GM23248 (cell line): ENCODE measurements around the gene DEPP1. TPM values are rescaled to one million over a fixed set of nuclear protein-coding genes. Genes with fewer than 3 reads are reported as not detected.

ENCODE experiments used
- DNase-seq: peaks from one replicate; pipeline ENCODE4 v3.0.0-alpha.2; 2015
- H2AFZ ChIP-seq: fragments of 200-600 bp; sonication (generic); 2 replicates; pipeline ENCODE4 v1.6.1; 2016; ENCODE audit warnings: antibody characterized with exemption
- H3F3A ChIP-seq: fragments of 200-600 bp; sonication (generic); 2 replicates; pipeline ENCODE4 v1.6.1; 2016; ENCODE audit warnings: mild to moderate bottlenecking, antibody characterized with exemption, mixed run types; ENCODE audit not compliant: insufficient read depth
- H3K27ac ChIP-seq: fragments of 200-600 bp; sonication (generic); 2 replicates; pipeline ENCODE4 v1.5.1; 2016; ENCODE audit warnings: mild to moderate bottlenecking
- H3K27me3 ChIP-seq: fragments of 200-600 bp; sonication (generic); replicated peaks from 2 replicates; pipeline ENCODE4 v1.6.1; 2016; ENCODE audit warnings: mild to moderate bottlenecking; ENCODE audit not compliant: insufficient read depth
- H3K36me3 ChIP-seq: fragments of 200-600 bp; sonication (generic); 2 replicates; pipeline ENCODE4 v1.6.1; 2016; ENCODE audit warnings: low read depth, mild to moderate bottlenecking
- H3K4me1 ChIP-seq: fragments of 200-600 bp; sonication (generic); 2 replicates; pipeline ENCODE4 v1.6.1; 2016; ENCODE audit warnings: mild to moderate bottlenecking; ENCODE audit not compliant: insufficient read depth
- H3K4me2 ChIP-seq: fragments of 200-600 bp; sonication (generic); one replicate; pipeline ENCODE4 v1.6.1; 2016; ENCODE audit warnings: mild to moderate bottlenecking; ENCODE audit not compliant: unreplicated experiment
- H3K4me3 ChIP-seq: fragments of 200-600 bp; sonication (generic); 2 replicates; pipeline ENCODE4 v1.5.1; 2016; ENCODE audit warnings: mild to moderate bottlenecking
- H3K79me2 ChIP-seq: fragments of 200-600 bp; sonication (generic); 2 replicates; pipeline ENCODE4 v1.6.1; 2016; ENCODE audit warnings: mild to moderate bottlenecking; ENCODE audit not compliant: insufficient read depth
- H3K9ac ChIP-seq: fragments of 200-600 bp; sonication (generic); 2 replicates; pipeline ENCODE4 v1.6.1; 2016; ENCODE audit warnings: mild to moderate bottlenecking
- H3K9me2 ChIP-seq: fragments of 200-600 bp; sonication (generic); 2 replicates; pipeline ENCODE4 v1.6.1; 2016; ENCODE audit warnings: mixed run types, mild to moderate bottlenecking, moderate library complexity; ENCODE audit not compliant: insufficient read depth
- H3K9me3 ChIP-seq: fragments of 200-600 bp; sonication (generic); one replicate; pipeline ENCODE4 v1.6.1; 2017; ENCODE audit warnings: low read depth
- H4K20me1 ChIP-seq: fragments of 200-600 bp; sonication (generic); 2 replicates; pipeline ENCODE4 v1.6.0; 2016; ENCODE audit not compliant: insufficient read depth
- EZH2 ChIP-seq: fragments of 200-600 bp; sonication (generic); IDR thresholded peaks from 2 replicates; pipeline ENCODE4 v1.6.1; 2018; ENCODE audit warnings: antibody characterized with exemption, mild to moderate bottlenecking; ENCODE audit not compliant: insufficient read depth, poor library complexity, severe bottlenecking
- EZH2phosphoT487 ChIP-seq: fragments of 200-600 bp; sonication (generic); IDR thresholded peaks from 2 replicates; pipeline ENCODE4 v1.6.1; 2018; ENCODE audit warnings: antibody characterized with exemption, moderate library complexity, mild to moderate bottlenecking, low read depth; ENCODE audit not compliant: insufficient read depth
- WGBS, 2 experiments: methylation state at CpG; one replicate each; pipeline ENCODE4 v1.1.6; 2015 to 2017; ENCODE audit warnings: low lambda C conversion rate in 2 of 2, low coverage in 1 of 2; ENCODE audit errors: missing lambda C conversion rate in 2 of 2; 5-methylcytosine and 5-hydroxymethylcytosine counted together
- in situ Hi-C: fragments of 300-500 bp; cut with MboI; formaldehyde crosslinking; loops from 2 replicates; pipeline ENCODE4 v1.15.0; 2020
- polyA plus RNA-seq: library from polyadenylated mRNA; unstranded; fragments of >200 nt; fragmentation: Nextera tagmentation; extraction: Ambion mirVana; gene quantifications from 2 replicates; pipeline ENCODE4 v1.2.1, GENCODE V29; 2016
- total RNA-seq: library from RNA; depleted of rRNA; stranded (reverse); fragments of >200 nt; shearing (Covaris generic); gene quantifications from 2 replicates; pipeline ENCODE4 v1.2.3, GENCODE V29; 2014

Gene DEPP1
- total and polyA plus RNA-seq, 2 experiments from 2014 or later = 10.1 to 10.2 TPM

DNA sequence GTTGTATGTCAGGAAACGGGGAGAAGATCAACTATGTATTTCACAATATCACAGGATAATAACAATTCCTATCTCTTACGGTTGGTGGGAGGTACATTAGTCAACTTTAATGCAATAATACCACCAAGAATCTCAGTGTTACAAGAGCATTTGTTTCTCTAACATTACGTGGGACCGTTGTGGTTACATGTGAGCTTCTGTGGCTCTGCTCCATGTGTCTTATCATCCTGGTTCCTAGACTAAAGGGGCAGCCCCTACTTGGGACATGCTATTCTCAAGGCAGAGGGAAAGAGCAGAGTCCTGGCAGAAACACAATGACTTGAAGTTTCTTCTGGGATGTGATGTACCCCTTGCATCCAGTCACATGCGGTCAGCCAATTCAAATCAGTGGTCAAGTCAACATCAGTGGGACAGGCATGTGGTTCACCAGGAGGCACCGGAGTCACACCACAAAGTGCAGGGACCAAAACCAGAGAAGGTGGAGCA, 19.6 kb upstream of the DEPP1 start:
- 81 to 86% methylated on average over 6 of the region's 6 CpGs for WGBS, 2 experiments
- H3K27ac ChIP-seq = no peak overlapping the region
- peaks cover 15% of the 10 kb centered on the region for H3K79me2 ChIP-seq
- DNase-seq = no peak
- H3K9me3 ChIP-seq = no peaks in the 10 kb centered on the region
- H4K20me1 ChIP-seq = no peaks in the 10 kb centered on the region
- peaks cover 49% of the 10 kb centered on the region for H3K4me1 ChIP-seq
- no peak overlapping the region for H3K9ac ChIP-seq
- no peak overlapping the region for H3K4me3 ChIP-seq
- no peak overlapping the region for H3K4me2 ChIP-seq
- H2AFZ ChIP-seq = no peak overlapping the region
- in situ Hi-C loops = loop anchor here (25.0 kb wide), 1 partner anchor 1336 kb away; no protein-coding TSS in a partner anchor
- H3K36me3 ChIP-seq = no peaks in the 10 kb centered on the region
- H3K9me2 ChIP-seq = no peaks in the 10 kb centered on the region
- H3F3A ChIP-seq = peaks cover 37% of the 10 kb centered on the region
- no peak for TF ChIP-seq EZH2phosphoT487
- no peak for TF ChIP-seq EZH2
- H3K27me3 ChIP-seq = no peaks in the 10 kb centered on the region

- H3K27ac ChIP-seq = no peak overlapping the region
- peaks cover 34% of the 10 kb centered on the region for H3F3A ChIP-seq
- no peak overlapping the region for H3K9ac ChIP-seq
Observed at GRCh38 chr10:44997105-44997748, 18.6 kb upstream of the DEPP1 start.

GRCh38 chr10:44995914-44996669, 17.5 kb upstream of the DEPP1 start:
- Histone ChIP-seq H3K9me2 (no peaks in the 10 kb centered on the region), H4K20me1 (no peaks in the 10 kb centered on the region), H3K9me3 (no peaks in the 10 kb centered on the region), H3K4me1 (peaks cover 39% of the 10 kb centered on the region), H3K9ac (peak overlapping the region; percentile 55), H3K36me3 (no peaks in the 10 kb centered on the region), H3K4me3 (no peak overlapping the region), H3K27me3 (no peaks in the 10 kb centered on the region), H2AFZ (peak overlapping the region; percentile 80), H3K4me2 (no peak overlapping the region), H3K27ac (peak overlapping the region; percentile 65), H3F3A (peaks cover 24% of the 10 kb centered on the region), H3K79me2 (no peaks in the 10 kb centered on the region)
- in situ Hi-C loops = loop anchor here (25.0 kb wide), 1 partner anchor 1334 kb away; no protein-coding TSS in a partner anchor
- 23 to 29% methylated on average over 9 of the region's 9 CpGs for WGBS, 2 experiments
- DNase-seq = peak; percentile 55
- TF ChIP-seq EZH2 = no peak
- TF ChIP-seq EZH2phosphoT487 = no peak

More at GRCh38 chr10:44997105-44997748, 18.6 kb upstream of the DEPP1 start:
- in situ Hi-C loops = loop anchor here (25.0 kb wide), 1 partner anchor 1335 kb away; no protein-coding TSS in a partner anchor
- H3K27me3 ChIP-seq = no peaks in the 10 kb centered on the region
- no peak for DNase-seq
- WGBS, 2 experiments = 89 to 94% methylated on average over 6 of the region's 6 CpGs
- no peaks in the 10 kb centered on the region for H3K9me3 ChIP-seq
- no peak for TF ChIP-seq EZH2
- TF ChIP-seq EZH2phosphoT487 = no peak
- no peak overlapping the region for H3K4me3 ChIP-seq
- no peak overlapping the region for H2AFZ ChIP-seq
- H3K79me2 ChIP-seq = peaks cover 6% of the 10 kb centered on the region
- H3K9me2 ChIP-seq = no peaks in the 10 kb centered on the region
- H3K4me2 ChIP-seq = no peak overlapping the region
- no peaks in the 10 kb centered on the region for H3K36me3 ChIP-seq
- H4K20me1 ChIP-seq = no peaks in the 10 kb centered on the region
- peaks cover 44% of the 10 kb centered on the region for H3K4me1 ChIP-seq

- Histone ChIP-seq H3K9me2 (no peaks in the 10 kb centered on the region), H3K4me2 (no peak overlapping the region), H4K20me1 (no peaks in the 10 kb centered on the region), H3K9ac (peak overlapping the region; percentile 55), H3K9me3 (no peaks in the 10 kb centered on the region), H3K36me3 (no peaks in the 10 kb centered on the region), H3F3A (peaks cover 24% of the 10 kb centered on the region), H3K27ac (peak overlapping the region; percentile 65), H2AFZ (peak overlapping the region; percentile 80), H3K4me1 (peaks cover 38% of the 10 kb centered on the region), H3K27me3 (no peaks in the 10 kb centered on the region), H3K4me3 (no peak overlapping the region), H3K79me2 (no peaks in the 10 kb centered on the region)
- in situ Hi-C loops = loop anchor here (25.0 kb wide), 1 partner anchor 1333 kb away; no protein-coding TSS in a partner anchor
- 50 to 53% methylated on average over 4 of the region's 4 CpGs for WGBS, 2 experiments
- no peak for DNase-seq
- no peak for TF ChIP-seq EZH2phosphoT487
- TF ChIP-seq EZH2 = no peak
Observed at GRCh38 chr10:44995581-44995913, 16.9 kb upstream of the DEPP1 start.
